ENCODE data around the gene MPDU1.

DNA sequence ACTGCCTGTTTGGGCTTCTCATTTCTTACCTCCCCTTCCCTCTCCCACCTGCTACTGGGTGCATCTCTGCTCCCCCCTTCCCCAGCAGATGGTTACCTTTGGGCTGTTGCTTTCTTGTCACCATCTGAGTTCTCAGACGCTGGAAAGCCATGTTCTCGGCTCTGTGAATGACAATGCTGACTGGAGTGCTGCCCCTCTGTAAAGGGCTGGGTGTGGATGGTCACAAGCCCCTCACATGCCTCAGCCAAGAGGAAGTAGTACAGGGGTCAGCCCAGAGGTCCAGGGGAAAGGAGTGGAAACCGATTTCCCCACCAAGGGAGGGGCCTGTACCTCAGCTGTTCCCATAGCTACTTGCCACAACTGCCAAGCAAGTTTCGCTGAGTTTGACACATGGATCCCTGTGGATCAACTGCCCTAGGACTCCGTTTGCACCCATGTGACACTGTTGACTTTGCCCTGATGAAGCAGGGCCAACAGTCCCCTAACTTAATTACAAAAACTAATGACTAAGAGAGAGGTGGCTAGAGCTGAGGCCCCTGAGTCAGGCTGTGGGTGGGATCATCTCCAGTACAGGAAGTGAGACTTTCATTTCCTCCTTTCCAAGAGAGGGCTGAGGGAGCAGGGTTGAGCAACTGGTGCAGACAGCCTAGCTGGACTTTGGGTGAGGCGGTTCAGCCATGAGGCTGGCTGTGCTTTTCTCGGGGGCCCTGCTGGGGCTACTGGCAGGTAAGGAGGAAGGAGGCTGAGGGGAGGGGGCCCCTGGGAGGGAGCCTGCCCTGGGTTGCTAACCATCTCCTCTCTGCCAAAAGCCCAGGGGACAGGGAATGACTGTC, 4.4 kb upstream of the MPDU1 start, which contains the start of gene CD68:
- TF ChIP-seq CTCF (IDR thresholded peaks at IDR 0.05; ENCODE audit: borderline replicate concordance, extremely low read depth, low read length, poor library complexity, severe bottlenecking) (no peak), EZH2 (IDR thresholded peaks at IDR 0.05; ENCODE audit: borderline replicate concordance, low read depth, low read length, severe bottlenecking) (no peak)

All from DND-41 (cell line).